ENCODE data around the gene CITED2. TPM values are rescaled to one million over a fixed set of nuclear protein-coding genes. Genes with fewer than 3 reads are reported as not detected.
"Not testable (repeated sequence)": the region's sequence is repeated elsewhere in the genome, so short reads cannot be mapped to it uniquely, and the experiment has no call there.

CITED2 gene
- total RNA-seq, 4 donors from 2014 or later: 297 to 618 (median 413) TPM

- H3K27me3 ChIP-seq: no peaks in the 10 kb centered on the region
- no peaks in the 10 kb centered on the region for H3K9me3 ChIP-seq
- no peak for TF ChIP-seq POLR2A (IDR thresholded peaks at IDR 0.05)
- no peak for TF ChIP-seq CTCF (IDR thresholded peaks at IDR 0.05)
- TF ChIP-seq EP300 (IDR thresholded peaks at IDR 0.05): no peak
- H3K27ac ChIP-seq: no peak overlapping the region
- whole genome bisulfite sequencing, 2 donors: 80 to 86% methylated on average over 2 of the region's 2 CpGs
- DNase-seq (ENCODE audit: low spot score in 2 of 2): no peak
- H3K4me1 ChIP-seq: no peaks in the 10 kb centered on the region
- no peaks in the 10 kb centered on the region for H3K36me3 ChIP-seq
- no peak overlapping the region for H3K4me3 ChIP-seq
Measured at GRCh38 chr6:139416146-139416545, 41.7 kb upstream of the CITED2 start.

- no peak overlapping the region for H3K4me3 ChIP-seq
- no peak overlapping the region for H3K27ac ChIP-seq
- H3K36me3 ChIP-seq: no peaks in the 10 kb centered on the region
- TF ChIP-seq CTCF (IDR thresholded peaks at IDR 0.05) (no peak), POLR2A (IDR thresholded peaks at IDR 0.05) (no peak), EP300 (IDR thresholded peaks at IDR 0.05) (no peak)
- no peaks in the 10 kb centered on the region for H3K4me1 ChIP-seq
- no peaks in the 10 kb centered on the region for H3K27me3 ChIP-seq
- WGBS, 2 donors: 58 to 68% methylated on average over 3 of the region's 3 CpGs
- no peak for DNase-seq (ENCODE audit: low spot score in 2 of 2)
- no peaks in the 10 kb centered on the region for H3K9me3 ChIP-seq
Measured at GRCh38 chr6:139415365-139415764, 40.9 kb upstream of the CITED2 start.

- not testable (repeated sequence) for H3K36me3 ChIP-seq; H3K4me3 ChIP-seq; DNase-seq (ENCODE audit: low spot score in 2 of 2); H3K27ac ChIP-seq; H3K27me3 ChIP-seq; H3K4me1 ChIP-seq; H3K9me3 ChIP-seq
- WGBS, 2 donors: 86 to 90% methylated on average over 1 of the region's 1 CpG
Measured at GRCh38 chr6:139412103-139412502, 37.7 kb upstream of the CITED2 start.

- Histone ChIP-seq H3K9me3 (no peaks in the 10 kb centered on the region), H3K27me3 (no peaks in the 10 kb centered on the region), H3K4me1 (no peaks in the 10 kb centered on the region), H3K36me3 (no peaks in the 10 kb centered on the region), H3K27ac (peak overlapping the region in 1 of 4 donors; percentile 61), H3K4me3 (no peak overlapping the region)
- TF ChIP-seq CTCF (IDR thresholded peaks at IDR 0.05) (no peak), POLR2A (IDR thresholded peaks at IDR 0.05) (no peak), EP300 (IDR thresholded peaks at IDR 0.05) (peak in 1 of 2 donors; percentile 25)
- no peak for DNase-seq (ENCODE audit: low spot score in 2 of 2)
- 50 to 51% methylated on average over 4 of the region's 4 CpGs for WGBS, 2 donors
Measured at GRCh38 chr6:139409026-139409425, 34.6 kb upstream of the CITED2 start.

- peak overlapping the region in 1 of 4 donors; percentile 72 for H3K27ac ChIP-seq
- no peaks in the 10 kb centered on the region for H3K9me3 ChIP-seq
- WGBS, 2 donors: 54 to 57% methylated on average over 4 of the region's 4 CpGs
Measured at GRCh38 chr6:139407718-139408222, 33.3 kb upstream of the CITED2 start.

GRCh38 chr6:139406577-139407343 lies 32.3 kb upstream of the CITED2 start:
- Histone ChIP-seq H3K27ac (peak overlapping the region in 2 of 4 donors; percentile 53 to 72), H3K4me1 (peaks cover 0 to 3% (median 0%) of the 10 kb centered on the region in 4 donors), H3K36me3 (no peaks in the 10 kb centered on the region), H3K9me3 (no peaks in the 10 kb centered on the region), H3K27me3 (no peaks in the 10 kb centered on the region), H3K4me3 (no peak overlapping the region)
- no peak for DNase-seq (ENCODE audit: low spot score in 2 of 2)
- TF ChIP-seq POLR2A (IDR thresholded peaks at IDR 0.05): no peak
- TF ChIP-seq EP300 (IDR thresholded peaks at IDR 0.05): no peak
- TF ChIP-seq CTCF (IDR thresholded peaks at IDR 0.05): no peak
- 80 to 91% methylated on average over 4 of the region's 4 CpGs for WGBS, 2 donors

More at GRCh38 chr6:139407718-139408222, 33.3 kb upstream of the CITED2 start:
- Histone ChIP-seq H3K36me3 (no peaks in the 10 kb centered on the region), H3K4me1 (peaks cover 0 to 3% (median 0%) of the 10 kb centered on the region in 4 donors), H3K4me3 (no peak overlapping the region), H3K27me3 (no peaks in the 10 kb centered on the region)
- DNase-seq (ENCODE audit: low spot score in 2 of 2): no peak
- TF ChIP-seq POLR2A (IDR thresholded peaks at IDR 0.05) (no peak), EP300 (IDR thresholded peaks at IDR 0.05) (peak; percentile 29 to 39)
